HG02938 (cell line): ENCODE results near the gene PRAC2.

Source experiments
- ATAC-seq: cut with Tn5 transposase; IDR thresholded peaks from one replicate; pipeline ENCODE4 v1.9.1; 2021; ENCODE audit warnings: mild to moderate bottlenecking, moderate library complexity; ENCODE audit not compliant: unreplicated experiment

PRAC2 gene

DNA sequence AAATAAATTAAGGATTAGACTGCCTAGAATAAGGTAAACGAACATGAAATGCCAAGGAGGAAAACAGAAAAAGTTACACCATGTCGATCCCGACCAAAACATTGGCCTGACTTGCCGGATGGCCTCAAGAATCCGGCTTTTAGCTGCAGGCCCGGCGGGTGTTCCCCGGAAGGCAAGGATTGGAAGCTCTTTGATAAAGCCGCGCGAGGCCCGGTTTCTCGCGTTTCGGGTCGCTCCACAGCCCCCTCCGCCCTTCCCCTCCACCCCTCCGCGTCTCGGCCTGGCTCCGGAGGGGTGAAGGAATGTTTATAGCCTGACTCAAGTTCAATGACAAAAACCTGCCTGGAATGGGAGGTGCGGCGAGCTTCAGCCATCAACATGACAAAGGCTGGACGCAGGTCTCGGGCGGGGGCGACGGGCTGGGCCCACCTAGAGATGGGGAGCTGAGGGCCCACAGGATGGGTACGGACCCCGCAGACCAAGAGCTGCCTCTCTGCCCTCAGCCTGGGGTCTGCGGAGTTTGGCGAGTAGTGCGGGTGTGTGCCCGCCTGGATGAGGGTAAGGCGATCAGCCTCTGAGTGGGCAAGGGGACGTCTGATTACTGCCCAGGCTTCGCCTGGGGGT lies 3.2 kb upstream of the PRAC2 start:
- ATAC-seq, result no peak

GRCh38 chr17:48720266-48721008 lies 2.5 kb upstream of the PRAC2 start:
- ATAC-seq, result no peak

- ATAC-seq, result no peak
Measured at GRCh38 chr17:48721009-48721402, 2.0 kb upstream of the PRAC2 start.

DNA sequence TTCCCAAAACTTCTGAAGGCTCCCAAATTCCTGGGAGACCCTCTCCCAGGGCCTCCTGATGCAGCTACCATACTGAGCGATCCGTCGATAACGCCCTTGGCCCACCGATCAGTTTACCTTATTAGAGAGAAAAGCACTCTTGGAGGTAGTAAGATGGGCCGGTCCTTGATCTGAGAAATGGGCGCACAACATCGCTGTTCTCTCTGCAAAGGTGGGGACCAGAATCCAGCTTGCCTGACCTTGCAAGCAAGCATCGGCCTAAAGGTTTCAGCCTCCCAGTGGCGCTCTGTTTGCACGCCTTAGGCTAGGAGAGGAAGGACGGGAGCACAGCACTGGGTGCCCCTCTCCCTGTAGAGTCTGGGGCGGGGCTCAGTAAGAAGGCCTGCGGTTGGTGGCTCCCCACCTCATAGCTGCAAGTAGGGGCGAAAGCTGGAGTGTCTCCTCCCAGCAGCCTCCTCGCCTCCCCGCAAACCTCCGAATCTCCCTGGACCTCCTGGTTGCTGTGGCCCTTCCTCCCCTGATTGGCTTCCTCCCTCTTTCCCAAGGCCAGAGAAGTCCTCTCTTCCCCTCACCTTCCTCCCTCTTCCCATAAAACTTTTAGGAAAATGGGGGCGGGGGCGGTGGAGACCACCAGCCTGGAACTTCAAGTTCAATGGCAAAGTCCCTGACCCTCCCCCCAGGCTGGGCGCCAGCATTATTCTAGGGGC lies 631 bp upstream of the PRAC2 start, which contains the start of gene PRAC1:
Gene PRAC1, minus strand, starts transcription at position 318 of the 707 bp plus-strand sequence. Its CDS starts 126 bp downstream, at position 192.
- no peak for ATAC-seq

DNA sequence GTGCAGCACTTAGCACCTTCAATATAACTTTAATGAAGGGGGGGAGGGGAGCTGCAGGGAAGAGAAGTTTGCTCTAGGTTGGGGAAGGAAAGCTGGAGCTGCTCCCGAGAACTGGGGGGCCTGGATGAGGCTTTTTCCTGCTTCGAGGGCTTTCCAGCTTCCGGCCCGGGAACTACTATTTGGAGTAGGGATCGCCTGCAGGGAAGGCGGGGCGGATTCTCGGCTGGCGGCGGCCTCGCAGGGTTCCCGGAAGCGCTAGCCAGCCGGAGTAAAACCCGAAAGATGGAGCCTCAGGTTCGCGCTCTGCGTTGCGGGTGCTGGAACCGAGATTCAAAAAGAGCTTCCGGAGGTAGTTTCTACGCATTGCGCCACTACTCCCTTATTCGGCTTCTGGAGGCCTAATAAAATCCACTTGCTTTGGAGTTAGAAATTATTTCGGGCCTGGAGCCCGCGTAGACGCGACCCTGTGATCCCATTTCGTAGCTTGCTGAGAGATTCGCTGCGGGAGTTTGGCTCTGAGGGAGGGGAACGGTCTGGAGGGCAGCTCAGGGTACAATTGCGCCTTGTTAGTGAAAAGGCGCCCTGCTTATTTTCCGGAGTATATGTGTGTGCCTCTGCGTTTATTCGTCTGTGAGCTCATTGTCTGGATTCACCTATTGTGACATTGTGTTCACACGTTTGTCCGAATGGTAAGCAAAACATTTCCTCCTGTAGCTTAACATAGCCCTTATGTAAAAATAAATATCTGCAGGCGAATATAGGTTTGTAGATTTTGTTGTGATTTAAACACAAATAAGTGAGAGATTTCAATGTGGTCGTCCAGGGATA lies 652 bp downstream of the PRAC2 start:
- no peak for ATAC-seq

GRCh38 chr17:48724251-48725003 lies 1.4 kb downstream of the PRAC2 start:
- ATAC-seq, result no peak

- ATAC-seq, result no peak
Measured at GRCh38 chr17:48725004-48725287, 2.0 kb downstream of the PRAC2 start.

DNA sequence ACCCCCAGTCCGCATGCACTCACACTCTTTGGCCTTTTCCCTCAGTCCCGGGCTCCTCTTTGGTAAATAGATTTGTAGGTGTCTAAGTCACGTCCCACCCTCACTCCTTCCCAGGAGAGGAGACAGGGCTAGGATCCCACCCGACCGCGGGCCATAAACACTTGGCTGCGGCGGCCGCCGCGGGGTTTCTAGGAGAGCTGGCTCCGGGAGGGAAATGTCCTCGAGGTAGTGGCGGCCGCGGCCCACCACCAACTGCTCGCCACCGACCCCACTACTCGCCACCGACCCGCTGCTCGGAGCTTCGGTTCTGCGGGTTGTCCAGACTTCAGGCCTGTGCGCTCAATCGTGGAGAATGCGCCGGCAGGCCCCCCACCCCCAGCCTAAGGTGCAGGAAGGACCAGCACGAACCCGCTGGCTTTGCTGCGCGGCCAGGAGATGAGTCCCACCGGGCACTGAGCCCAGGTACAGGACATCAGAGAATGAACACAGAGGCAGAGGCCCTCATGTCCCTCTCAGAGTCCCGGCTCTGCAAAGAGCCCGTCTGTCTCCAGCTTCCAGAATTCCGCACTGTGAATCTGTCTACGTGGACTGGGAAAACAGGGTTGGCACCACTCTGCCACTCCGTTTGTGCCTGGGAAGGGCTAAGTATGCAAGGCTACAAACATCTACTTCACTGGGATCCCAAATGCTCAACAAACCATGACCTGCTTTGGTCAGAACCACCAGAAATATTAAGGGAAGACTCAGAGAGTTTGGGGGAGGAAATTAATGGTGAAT lies 2.5 kb downstream of the PRAC2 start:
- no peak for ATAC-seq

- no peak for ATAC-seq
Measured at GRCh38 chr17:48726114-48726915, 3.3 kb downstream of the PRAC2 start.

- no peak for ATAC-seq
Measured at GRCh38 chr17:48726916-48727286, 3.9 kb downstream of the PRAC2 start.

- no peak for ATAC-seq
Measured at GRCh38 chr17:48727415-48728175, 4.6 kb downstream of the PRAC2 start.

GRCh38 chr17:48728232-48729231 lies 5.5 kb downstream of the PRAC2 start, which contains the start of gene HOXB13:
HOXB13 (minus strand) TSS chr17:48728750; CDS start chr17:48728593, 157 bp downstream.
- no peak for ATAC-seq

- no peak for ATAC-seq
Measured at GRCh38 chr17:48729335-48730239, 6.6 kb downstream of the PRAC2 start.

DNA sequence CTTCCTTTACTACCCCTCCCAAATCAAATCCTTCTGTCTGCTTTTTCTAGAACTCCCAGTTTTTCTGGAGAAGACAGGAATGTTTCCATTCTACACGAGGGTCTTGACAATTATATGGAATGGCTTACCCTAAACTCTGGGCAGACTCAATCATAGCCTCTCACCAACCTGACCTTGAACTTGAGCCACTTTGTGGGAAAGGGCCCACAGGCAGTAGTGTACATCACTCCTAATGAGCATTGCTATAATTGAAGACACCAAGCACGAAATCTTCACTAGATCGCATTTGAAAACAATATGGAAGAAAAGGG lies 7.2 kb downstream of the PRAC2 start:
- ATAC-seq, result no peak

DNA sequence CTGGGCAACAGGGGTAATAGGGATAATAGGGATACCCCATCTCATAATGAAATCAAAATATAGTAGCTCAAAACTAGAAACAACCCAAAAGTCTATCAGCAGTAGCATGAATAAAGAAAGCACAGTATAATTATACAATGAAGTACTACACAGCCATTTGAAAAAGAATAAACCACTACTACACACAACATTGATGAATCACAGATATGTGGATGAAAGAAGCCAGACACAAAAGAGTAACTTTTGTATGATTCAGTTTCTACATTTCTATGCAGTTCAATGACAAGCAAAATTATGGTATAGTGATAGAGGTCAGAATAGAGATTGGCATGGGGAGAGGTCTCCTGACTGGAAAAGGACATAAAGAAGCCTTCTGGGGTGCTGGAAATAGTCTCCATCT lies 8.4 kb downstream of the PRAC2 start:
- no peak for ATAC-seq
